CD8-positive, alpha-beta memory T cell (primary cell): Measurements from ENCODE around the gene KLHL29. TPM values are rescaled to one million over a fixed set of nuclear protein-coding genes. Genes with fewer than 3 reads are reported as not detected.
A peak's percentile ranks its signal among the peaks of the same experiment; 100 is the strongest.

Source experiments
- CTCF ChIA-PET: fragments of 350-600 bp; sonication (Branson Sonifier 250); formaldehyde crosslinking; loops from one replicate; lab custom pipeline; 2021; ENCODE audit warnings: antibody characterized with exemption; lab: Charles Lee
- POLR2A ChIA-PET: fragments of 350-600 bp; sonication (Branson Sonifier 250); formaldehyde crosslinking; loops from one replicate; lab custom pipeline; 2021; ENCODE audit warnings: antibody characterized with exemption; lab: Charles Lee
- DNase-seq, 5 donors: peaks; one replicate each; pipeline versions ENCODE4 v3.0.0 to v3.0.0-alpha.2; 2020 to 2022; ENCODE audit warnings: mixed read lengths in 1 of 5
- H3K27ac ChIP-seq: one replicate; pipeline ENCODE4 v1.7.0; 2013; ENCODE audit warnings: low read depth, mild to moderate bottlenecking, low read length, moderate library complexity
- H3K27me3 ChIP-seq: 2 replicates; pipeline ENCODE4 v1.7.0; 2013; ENCODE audit warnings: low read length, mild to moderate bottlenecking; ENCODE audit not compliant: insufficient read depth, poor library complexity, severe bottlenecking
- H3K36me3 ChIP-seq: 2 replicates; pipeline ENCODE4 v1.7.0; 2013; ENCODE audit warnings: mild to moderate bottlenecking, low read length, moderate library complexity; ENCODE audit not compliant: insufficient read depth
- H3K4me1 ChIP-seq: 2 replicates; pipeline ENCODE4 v1.7.0; 2013; ENCODE audit warnings: mild to moderate bottlenecking, low read length, moderate library complexity; ENCODE audit not compliant: insufficient read depth
- H3K4me3 ChIP-seq: 2 replicates; pipeline ENCODE4 v1.7.0; 2013; ENCODE audit warnings: mild to moderate bottlenecking, low read length
- H3K9me3 ChIP-seq: 2 replicates; pipeline ENCODE4 v1.7.0; 2013; ENCODE audit warnings: mild to moderate bottlenecking, low read length
- H3K27ac Mint-ChIP-seq, 8 donors: one replicate each; pipeline ENCODE4 v1.8.0; 2020 to 2021; ENCODE audit warnings: mixed read lengths in 8 of 8, mild to moderate bottlenecking in 6 of 8, inconsistent platforms in 3 of 8, moderate library complexity in 3 of 8
- H3K27me3 Mint-ChIP-seq, 2 donors: one replicate each; pipeline ENCODE4 v1.8.0; 2020 to 2021; ENCODE audit warnings: mixed read lengths in 2 of 2, mild to moderate bottlenecking in 1 of 2, moderate library complexity in 1 of 2
- H3K36me3 Mint-ChIP-seq, 3 donors: one replicate each; pipeline ENCODE4 v1.8.0; 2020 to 2021; ENCODE audit warnings: mixed read lengths in 3 of 3, inconsistent platforms in 1 of 3, mild to moderate bottlenecking in 1 of 3
- H3K4me1 Mint-ChIP-seq, 3 donors: one replicate each; pipeline ENCODE4 v1.8.0; 2020 to 2021; ENCODE audit warnings: mixed read lengths in 3 of 3, inconsistent platforms in 1 of 3, mild to moderate bottlenecking in 1 of 3
- H3K4me3 Mint-ChIP-seq, 7 donors: one replicate each; pipeline ENCODE4 v1.8.0; 2020 to 2021; ENCODE audit warnings: mixed read lengths in 7 of 7, mild to moderate bottlenecking in 6 of 7, moderate library complexity in 4 of 7, inconsistent platforms in 2 of 7
- H3K9me3 Mint-ChIP-seq, 5 donors: one replicate each; pipeline ENCODE4 v1.8.0; 2020 to 2022; ENCODE audit warnings: mixed read lengths in 5 of 5, mild to moderate bottlenecking in 3 of 5, moderate library complexity in 2 of 5, inconsistent platforms in 1 of 5
- polyA plus RNA-seq: library from polyadenylated mRNA; unstranded; fragments of 300-500 nt; fragmentation: Illumina TruSeq; gene quantifications from one replicate; pipeline ENCODE4 v1.2.3, GENCODE V29; 2021
- total RNA-seq, 2 experiments: library from RNA; stranded (reverse); gene quantifications; one replicate each; pipeline ENCODE4 v1.2.3, GENCODE V29; 2021

KLHL29 gene
- total and polyA plus RNA-seq, 3 experiments from 2014 or later = 0.11 to 0.21 (median 0.13) TPM

DNA sequence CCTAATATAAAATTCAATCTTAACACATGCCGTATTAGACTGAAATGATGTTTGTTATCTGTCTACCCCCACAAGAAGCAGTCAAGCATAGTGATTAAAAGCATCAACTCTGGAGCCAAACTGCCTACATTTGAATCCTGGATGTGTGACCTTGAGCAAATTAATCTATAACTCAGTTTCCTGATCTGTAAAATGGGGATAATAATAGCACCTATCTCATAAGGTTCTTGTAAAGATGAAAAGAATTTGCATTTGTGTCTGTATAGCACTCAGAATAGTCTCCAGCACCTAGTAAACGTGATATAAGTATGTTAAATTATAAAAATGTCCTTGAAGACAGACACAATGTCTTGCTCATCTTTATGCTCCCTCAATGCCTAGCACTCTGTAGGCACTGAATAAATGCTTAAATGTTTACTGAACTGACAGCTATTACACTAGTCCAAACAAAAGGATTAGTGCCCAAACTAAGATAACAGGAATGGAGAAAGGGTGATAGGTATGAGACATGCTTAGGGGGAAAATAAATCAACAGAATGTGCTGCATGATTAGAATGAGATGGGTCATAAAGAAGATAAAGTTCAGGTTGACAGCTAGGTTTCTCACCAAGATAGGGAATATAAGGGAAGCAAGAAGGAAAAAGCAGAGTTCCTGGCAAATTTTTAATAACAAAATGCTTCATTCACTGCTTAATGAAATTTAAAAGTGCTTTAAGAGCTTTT, 361.3 kb downstream of the KLHL29 start:
- no peak overlapping the region for H3K27ac ChIP-seq
- CTCF ChIA-PET = no interaction called here
- no peaks in the 10 kb centered on the region for H3K4me1 Mint-ChIP-seq
- H3K27ac Mint-ChIP-seq = peak overlapping the region in 5 of 8 donors; percentile 4 to 81 (median 31)
- no peaks in the 10 kb centered on the region for H3K27me3 ChIP-seq
- no peak overlapping the region for H3K4me3 ChIP-seq
- DNase-seq = no peak
- POLR2A ChIA-PET = no interaction called here
- H3K4me1 ChIP-seq = no peaks in the 10 kb centered on the region
- peaks cover 5 to 50% (median 11%) of the 10 kb centered on the region in 3 donors for H3K36me3 Mint-ChIP-seq
- no peak overlapping the region for H3K4me3 Mint-ChIP-seq
- no peaks in the 10 kb centered on the region for H3K9me3 Mint-ChIP-seq
- no peaks in the 10 kb centered on the region for H3K9me3 ChIP-seq
- H3K36me3 ChIP-seq = peaks cover 1% of the 10 kb centered on the region
- H3K27me3 Mint-ChIP-seq = no peaks in the 10 kb centered on the region

DNA sequence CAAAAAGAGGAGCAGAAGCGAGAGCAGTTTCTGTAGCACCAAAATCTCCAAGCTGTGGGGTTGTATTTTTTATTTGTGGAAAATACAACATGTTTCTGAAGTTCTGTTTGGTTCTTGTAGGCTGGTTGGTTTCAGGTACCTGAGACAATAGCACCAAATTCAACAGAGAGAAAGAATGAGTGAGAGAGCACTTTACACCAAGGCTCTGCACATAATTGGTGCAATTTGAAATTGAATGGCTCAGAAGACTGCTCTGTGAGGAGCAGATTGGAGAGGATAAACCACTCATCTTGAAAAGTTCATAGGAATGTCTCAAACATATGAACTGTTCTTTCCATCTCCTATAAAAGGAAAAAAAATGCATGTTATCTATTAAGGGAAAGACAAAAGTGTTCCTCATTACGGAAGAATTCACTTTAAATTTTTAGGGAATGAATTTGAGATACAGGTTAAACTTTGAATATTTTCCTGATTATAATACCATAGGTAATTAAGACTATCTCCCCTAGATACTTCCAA, 366.8 kb downstream of the KLHL29 start:
- Histone ChIP-seq H3K9me3 (no peaks in the 10 kb centered on the region), H3K4me3 (no peak overlapping the region), H3K4me1 (no peaks in the 10 kb centered on the region), H3K36me3 (peaks cover 11% of the 10 kb centered on the region), H3K27me3 (no peaks in the 10 kb centered on the region), H3K27ac (no peak overlapping the region)
- ChIA-PET POLR2A (no interaction called here), CTCF (no interaction called here)
- Mint-ChIP-seq H3K4me3 (no peak overlapping the region), H3K4me1 (peaks cover 0 to 3% (median 1%) of the 10 kb centered on the region in 3 donors), H3K27me3 (no peaks in the 10 kb centered on the region), H3K9me3 (no peaks in the 10 kb centered on the region), H3K27ac (peak overlapping the region in 1 of 8 donors; percentile 17), H3K36me3 (peaks cover 7 to 75% (median 21%) of the 10 kb centered on the region in 3 donors)
- no peak for DNase-seq

DNA sequence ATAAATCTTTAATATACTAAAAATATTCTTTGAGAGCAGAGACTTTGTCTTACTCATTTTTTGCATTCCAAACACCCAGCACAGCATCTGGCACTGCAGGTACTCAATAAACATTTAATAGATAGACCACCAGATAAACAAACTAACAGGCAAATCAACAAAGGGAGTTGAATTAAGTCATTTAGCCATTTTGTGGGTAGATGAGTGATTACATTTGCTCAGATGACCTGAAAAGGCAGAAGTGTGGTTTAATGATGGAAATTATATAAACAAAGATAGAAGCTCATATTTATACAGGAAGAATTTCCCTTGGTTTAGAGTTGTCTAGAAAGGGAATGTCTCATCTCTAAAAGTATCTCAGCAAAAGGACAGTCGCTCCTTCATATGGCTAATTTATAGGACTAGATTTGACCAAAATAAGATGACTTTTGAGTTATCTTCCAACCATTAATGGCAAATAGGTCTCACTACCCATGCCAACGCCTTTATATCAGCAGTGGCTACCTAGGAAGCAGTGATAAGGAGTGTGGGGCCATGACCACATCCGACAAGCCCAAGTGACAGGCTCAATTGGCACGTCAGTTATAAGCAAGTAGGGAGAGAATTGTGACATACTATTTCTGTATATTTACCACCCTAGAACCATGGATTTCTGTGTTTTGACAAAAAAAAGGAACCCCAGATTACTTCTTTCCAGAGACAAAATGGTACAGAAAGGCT, 368.5 kb downstream of the KLHL29 start:
- ChIA-PET CTCF (interaction anchor here (1.7 kb wide), 1 partner anchor 9 kb away, joined by 4 read pairs; no protein-coding TSS in a partner anchor), POLR2A (no interaction called here)
- Histone ChIP-seq H3K9me3 (no peaks in the 10 kb centered on the region), H3K36me3 (peaks cover 25% of the 10 kb centered on the region), H3K4me3 (no peak overlapping the region), H3K4me1 (no peaks in the 10 kb centered on the region), H3K27me3 (no peaks in the 10 kb centered on the region), H3K27ac (no peak overlapping the region)
- DNase-seq = no peak
- peaks cover 15 to 87% (median 28%) of the 10 kb centered on the region in 3 donors for H3K36me3 Mint-ChIP-seq
- H3K27ac Mint-ChIP-seq = no peak overlapping the region
- no peaks in the 10 kb centered on the region for H3K9me3 Mint-ChIP-seq
- no peak overlapping the region for H3K4me3 Mint-ChIP-seq
- H3K4me1 Mint-ChIP-seq = peaks cover 0 to 5% (median 1%) of the 10 kb centered on the region in 3 donors
- no peaks in the 10 kb centered on the region for H3K27me3 Mint-ChIP-seq

DNA sequence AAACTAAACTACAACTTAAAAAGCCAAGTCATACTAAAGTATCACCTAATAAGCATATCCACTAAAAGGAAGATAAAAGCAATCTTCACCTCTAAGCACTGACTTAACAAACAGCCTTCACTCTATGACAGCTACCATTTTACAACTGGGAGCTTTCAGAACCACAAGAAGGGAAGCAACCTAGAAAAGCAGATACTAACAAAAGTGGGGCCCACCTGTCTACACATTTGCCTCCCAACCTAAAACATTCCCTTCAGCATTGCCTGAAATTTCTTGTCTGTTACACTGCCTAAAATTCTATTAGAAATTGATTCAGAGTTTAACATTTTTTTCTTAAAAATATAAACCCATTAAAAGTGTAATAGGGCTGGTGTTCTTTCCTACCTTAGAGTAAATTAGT, 370.0 kb downstream of the KLHL29 start:
- Histone ChIP-seq H3K4me3 (no peak overlapping the region), H3K27ac (no peak overlapping the region), H3K9me3 (no peaks in the 10 kb centered on the region), H3K36me3 (peaks cover 28% of the 10 kb centered on the region), H3K27me3 (no peaks in the 10 kb centered on the region), H3K4me1 (no peaks in the 10 kb centered on the region)
- peaks cover 0 to 5% (median 1%) of the 10 kb centered on the region in 3 donors for H3K4me1 Mint-ChIP-seq
- H3K9me3 Mint-ChIP-seq = no peaks in the 10 kb centered on the region
- no peak overlapping the region for H3K4me3 Mint-ChIP-seq
- DNase-seq = no peak
- H3K27me3 Mint-ChIP-seq = no peaks in the 10 kb centered on the region
- peaks cover 15 to 83% (median 28%) of the 10 kb centered on the region in 3 donors for H3K36me3 Mint-ChIP-seq
- ChIA-PET POLR2A (no interaction called here), CTCF (no interaction called here)
- H3K27ac Mint-ChIP-seq = peak overlapping the region in 1 of 8 donors; percentile 52

DNA sequence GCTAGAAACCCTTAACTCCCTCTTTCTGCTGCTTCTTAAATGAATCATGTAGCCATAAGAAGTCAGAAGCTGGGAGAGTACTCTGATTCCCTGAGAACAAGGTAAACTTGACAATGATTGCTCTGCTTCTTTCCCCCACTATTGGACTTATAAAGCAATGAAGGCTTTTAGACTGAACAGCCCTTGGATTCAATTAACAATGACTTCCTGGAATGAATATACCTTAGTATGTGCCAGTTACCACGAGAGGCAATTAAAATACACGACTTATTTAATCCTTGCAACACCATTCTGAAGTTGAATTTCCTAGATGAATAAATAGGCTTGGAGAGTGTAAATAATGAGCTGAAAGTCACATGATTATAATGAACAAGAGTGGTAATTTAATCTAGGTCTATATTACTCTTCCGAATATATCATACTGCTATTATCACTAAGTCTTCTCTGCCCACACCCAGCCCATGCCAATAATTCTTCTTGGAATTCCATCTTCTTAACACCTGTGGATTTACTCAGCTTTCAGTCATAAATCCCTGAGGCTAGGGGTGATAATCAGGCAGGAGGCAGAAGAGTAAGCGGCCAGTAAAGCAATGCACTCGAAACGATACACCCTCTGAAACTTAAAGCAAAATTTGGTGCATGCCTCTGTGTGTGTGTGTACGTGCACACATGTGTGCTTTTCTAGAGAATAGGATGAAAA, 371.8 kb downstream of the KLHL29 start:
- Histone ChIP-seq H3K27ac (no peak overlapping the region), H3K27me3 (no peaks in the 10 kb centered on the region), H3K9me3 (no peaks in the 10 kb centered on the region), H3K4me1 (peaks cover 4% of the 10 kb centered on the region), H3K4me3 (no peak overlapping the region), H3K36me3 (peaks cover 30% of the 10 kb centered on the region)
- no peaks in the 10 kb centered on the region for H3K27me3 Mint-ChIP-seq
- peak overlapping the region in 1 of 8 donors; percentile 44 for H3K27ac Mint-ChIP-seq
- no peak overlapping the region for H3K4me3 Mint-ChIP-seq
- CTCF ChIA-PET = no interaction called here
- no peaks in the 10 kb centered on the region for H3K9me3 Mint-ChIP-seq
- peaks cover 4 to 11% (median 6%) of the 10 kb centered on the region in 3 donors for H3K4me1 Mint-ChIP-seq
- POLR2A ChIA-PET = no interaction called here
- DNase-seq = no peak
- H3K36me3 Mint-ChIP-seq = peaks cover 15 to 77% (median 27%) of the 10 kb centered on the region in 3 donors

DNA sequence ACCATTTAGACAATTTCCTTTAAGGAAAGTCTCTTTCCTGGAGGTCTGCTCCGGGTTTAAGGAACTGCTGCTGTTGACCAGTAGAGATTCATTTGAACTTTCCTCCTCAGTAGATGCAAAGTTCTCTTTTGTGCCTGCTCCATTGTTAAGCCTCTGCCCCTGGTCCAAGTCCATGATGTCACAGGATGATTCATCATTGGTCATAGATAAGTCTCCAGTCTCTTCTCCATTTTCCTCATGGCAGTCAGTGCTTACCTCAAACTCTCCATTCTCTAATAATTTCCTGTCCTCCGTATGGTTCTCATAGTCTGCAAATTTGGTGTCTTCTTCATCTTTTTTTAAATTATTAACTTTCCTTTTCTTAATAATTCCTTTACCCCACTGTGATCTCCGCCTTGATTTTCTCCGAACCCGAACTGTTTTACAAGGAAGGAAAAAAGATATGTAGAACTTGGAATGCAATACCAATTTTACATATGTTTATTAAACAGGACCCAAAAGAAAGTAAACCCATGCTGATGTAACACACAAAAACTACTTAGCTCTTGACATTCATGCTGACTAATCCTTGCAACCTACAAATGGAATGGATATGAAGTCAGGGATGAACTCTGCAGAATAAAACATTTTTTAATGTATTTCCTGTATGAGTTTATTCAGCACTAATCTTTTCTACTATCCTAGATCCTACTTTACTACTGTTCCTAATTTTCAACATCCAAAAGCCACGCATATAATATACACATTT, 372.9 kb downstream of the KLHL29 start:
- CTCF ChIA-PET = no interaction called here
- H3K27me3 ChIP-seq = no peaks in the 10 kb centered on the region
- peaks cover 8 to 20% (median 17%) of the 10 kb centered on the region in 3 donors for H3K4me1 Mint-ChIP-seq
- peaks cover 15 to 74% (median 31%) of the 10 kb centered on the region in 3 donors for H3K36me3 Mint-ChIP-seq
- peaks cover 7% of the 10 kb centered on the region for H3K4me1 ChIP-seq
- DNase-seq = no peak
- POLR2A ChIA-PET = no interaction called here
- no peaks in the 10 kb centered on the region for H3K9me3 ChIP-seq
- no peaks in the 10 kb centered on the region for H3K27me3 Mint-ChIP-seq
- peak overlapping the region in 3 of 8 donors; percentile 5 to 46 (median 6) for H3K27ac Mint-ChIP-seq
- H3K4me3 ChIP-seq = no peak overlapping the region
- H3K36me3 ChIP-seq = peaks cover 28% of the 10 kb centered on the region
- no peak overlapping the region for H3K27ac ChIP-seq
- no peaks in the 10 kb centered on the region for H3K9me3 Mint-ChIP-seq
- H3K4me3 Mint-ChIP-seq = no peak overlapping the region
